Vagina (tissue), 2 donors: ENCODE measurements around the gene TOX3. TPM values are rescaled to one million over a fixed set of nuclear protein-coding genes. Genes with fewer than 3 reads are reported as not detected.

Experiments used
- DNase-seq, 2 donors: peaks; one replicate each; pipeline ENCODE4 v3.0.0-alpha.2; 2017; ENCODE audit errors: extremely low spot score in 2 of 2
- H3K27ac ChIP-seq: fragments of 200-600 bp; sonication (generic); one replicate; pipeline ENCODE4 v1.5.1; 2019
- H3K27me3 ChIP-seq: fragments of 200-600 bp; sonication (generic); one replicate; pipeline ENCODE4 v1.5.1; 2019
- H3K36me3 ChIP-seq, 2 donors: fragments of 200-600 bp; sonication (generic); one replicate each; pipeline ENCODE4 v1.5.1; 2017 to 2019
- H3K4me1 ChIP-seq: fragments of 200-600 bp; sonication (generic); one replicate; pipeline ENCODE4 v1.5.1; 2019
- H3K4me3 ChIP-seq, 2 donors: fragments of 200-600 bp; sonication (generic); 1 replicate in 1 of 2; 2 replicates in 1 of 2; pipeline ENCODE4 v1.5.1; 2016 to 2019
- H3K9me3 ChIP-seq: fragments of 200-600 bp; sonication (generic); one replicate; pipeline ENCODE4 v1.5.1; 2019
- POLR2A ChIP-seq, 2 donors: fragments of 450-650 bp; IDR thresholded peaks; one replicate each; pipeline ENCODE4 v1.6.1; 2017; ENCODE audit warnings: antibody characterized with exemption in 2 of 2, mild to moderate bottlenecking in 2 of 2, moderate library complexity in 2 of 2
- POLR2AphosphoS5 ChIP-seq, 2 donors: sonication (generic); formaldehyde crosslinking; IDR thresholded peaks; one replicate each; pipeline ENCODE4 v1.9.0; 2017; ENCODE audit warnings: antibody characterized with exemption in 2 of 2, mild to moderate bottlenecking in 2 of 2, low read depth in 1 of 2; ENCODE audit not compliant: insufficient read depth in 1 of 2
- intact Hi-C: fragments of 100-400 bp; cut with DNase I; formaldehyde crosslinking; loops from one replicate; pipeline ENCODE4 v1.15.1; 2023
- total RNA-seq: library from RNA; depleted of rRNA; stranded (reverse); fragments of >200 nt; gene quantifications from one replicate; pipeline ENCODE4 v1.2.3, GENCODE V29; 2016
- TF ChIP-seq, protein P1 (sequence below), 3 experiments: fragments of 450-650 bp in 2 of 3; fragments of 200-600 bp in 1 of 3; sonication (generic) in 1 of 3; IDR thresholded peaks; one replicate each; pipeline ENCODE4 v1.5.1; 2017 to 2019; ENCODE audit warnings: antibody characterized with exemption in 3 of 3, mild to moderate bottlenecking in 2 of 3, moderate library complexity in 2 of 3

Gene TOX3
- total RNA-seq, 1 donor from 2014 or later, result 1.2 TPM

DNA sequence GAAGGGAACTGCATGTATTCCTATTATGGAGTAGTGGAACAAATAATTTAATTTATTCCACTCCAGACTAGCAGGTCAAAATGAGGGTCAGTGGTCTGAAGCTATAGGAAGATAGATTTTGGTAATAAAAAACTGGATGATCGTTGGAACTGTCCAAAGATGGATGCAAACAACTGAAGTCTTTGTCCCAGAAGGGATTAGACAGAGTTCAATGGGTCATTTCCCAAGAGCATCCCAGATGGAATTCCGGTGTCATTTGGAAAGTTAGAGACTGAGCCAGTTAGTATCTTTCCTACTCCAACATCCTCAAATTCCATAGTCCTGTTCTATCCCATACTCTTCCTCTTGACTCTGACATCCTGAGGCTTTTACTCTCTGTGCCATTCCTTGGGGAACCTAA is 22.8 kb upstream of the TOX3 start:
- Histone ChIP-seq H3K4me3 (no peak overlapping the region), H3K27ac (no peak overlapping the region), H3K36me3 (no peaks in the 10 kb centered on the region), H3K27me3 (no peaks in the 10 kb centered on the region), H3K9me3 (no peaks in the 10 kb centered on the region), H3K4me1 (no peaks in the 10 kb centered on the region)
- no peak for DNase-seq
- intact Hi-C loops, result no loop called here
- TF ChIP-seq POLR2AphosphoS5 (IDR thresholded peaks at IDR 0.05; ENCODE audit: insufficient read depth in 1 of 2, low read depth in 1 of 2) (no peak), POLR2A (IDR thresholded peaks at IDR 0.05) (no peak)
- TF ChIP-seq, protein P1, sequence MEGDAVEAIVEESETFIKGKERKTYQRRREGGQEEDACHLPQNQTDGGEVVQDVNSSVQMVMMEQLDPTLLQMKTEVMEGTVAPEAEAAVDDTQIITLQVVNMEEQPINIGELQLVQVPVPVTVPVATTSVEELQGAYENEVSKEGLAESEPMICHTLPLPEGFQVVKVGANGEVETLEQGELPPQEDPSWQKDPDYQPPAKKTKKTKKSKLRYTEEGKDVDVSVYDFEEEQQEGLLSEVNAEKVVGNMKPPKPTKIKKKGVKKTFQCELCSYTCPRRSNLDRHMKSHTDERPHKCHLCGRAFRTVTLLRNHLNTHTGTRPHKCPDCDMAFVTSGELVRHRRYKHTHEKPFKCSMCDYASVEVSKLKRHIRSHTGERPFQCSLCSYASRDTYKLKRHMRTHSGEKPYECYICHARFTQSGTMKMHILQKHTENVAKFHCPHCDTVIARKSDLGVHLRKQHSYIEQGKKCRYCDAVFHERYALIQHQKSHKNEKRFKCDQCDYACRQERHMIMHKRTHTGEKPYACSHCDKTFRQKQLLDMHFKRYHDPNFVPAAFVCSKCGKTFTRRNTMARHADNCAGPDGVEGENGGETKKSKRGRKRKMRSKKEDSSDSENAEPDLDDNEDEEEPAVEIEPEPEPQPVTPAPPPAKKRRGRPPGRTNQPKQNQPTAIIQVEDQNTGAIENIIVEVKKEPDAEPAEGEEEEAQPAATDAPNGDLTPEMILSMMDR (IDR thresholded peaks at IDR 0.05), result no peak

DNA sequence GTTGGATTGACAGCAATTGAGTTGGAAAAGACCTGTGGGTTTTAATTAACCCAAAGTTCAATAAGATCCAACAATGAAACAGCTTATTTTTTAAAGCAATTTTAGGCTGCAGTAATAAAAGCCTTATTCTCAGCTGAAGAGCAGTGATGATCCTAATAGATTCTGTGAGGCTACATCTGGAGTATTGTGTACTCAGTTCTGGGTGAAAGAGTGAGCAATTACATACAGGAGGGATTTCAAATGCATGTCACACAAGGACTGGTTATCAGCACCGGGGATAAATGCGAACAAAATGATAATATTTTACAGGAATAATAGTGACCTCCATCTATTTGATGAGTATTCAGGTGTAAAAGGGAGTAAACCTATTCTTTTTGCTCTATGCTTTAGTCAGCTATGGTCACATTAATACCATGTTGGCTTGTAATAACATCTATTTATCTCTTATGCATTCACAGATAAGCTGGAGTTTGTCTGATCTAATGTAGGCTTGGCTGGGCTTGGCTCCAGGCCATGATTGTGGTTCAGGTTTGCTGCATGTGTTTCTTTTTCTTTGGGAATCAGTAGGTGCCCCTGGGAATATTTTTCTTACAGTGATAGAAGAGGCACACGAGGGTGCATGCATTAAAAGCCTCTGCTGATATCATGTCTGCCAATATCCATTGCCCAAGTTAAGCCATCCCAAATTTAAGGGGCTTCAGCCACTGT is 22.2 kb upstream of the TOX3 start:
- Histone ChIP-seq H3K36me3 (no peaks in the 10 kb centered on the region), H3K27ac (no peak overlapping the region), H3K4me3 (no peak overlapping the region), H3K27me3 (no peaks in the 10 kb centered on the region), H3K4me1 (no peaks in the 10 kb centered on the region), H3K9me3 (no peaks in the 10 kb centered on the region)
- no peak for DNase-seq
- TF ChIP-seq, protein P1 (IDR thresholded peaks at IDR 0.05), result no peak
- TF ChIP-seq POLR2AphosphoS5 (IDR thresholded peaks at IDR 0.05; ENCODE audit: insufficient read depth in 1 of 2, low read depth in 1 of 2) (no peak), POLR2A (IDR thresholded peaks at IDR 0.05) (no peak)
- intact Hi-C loops, result no loop called here

DNA sequence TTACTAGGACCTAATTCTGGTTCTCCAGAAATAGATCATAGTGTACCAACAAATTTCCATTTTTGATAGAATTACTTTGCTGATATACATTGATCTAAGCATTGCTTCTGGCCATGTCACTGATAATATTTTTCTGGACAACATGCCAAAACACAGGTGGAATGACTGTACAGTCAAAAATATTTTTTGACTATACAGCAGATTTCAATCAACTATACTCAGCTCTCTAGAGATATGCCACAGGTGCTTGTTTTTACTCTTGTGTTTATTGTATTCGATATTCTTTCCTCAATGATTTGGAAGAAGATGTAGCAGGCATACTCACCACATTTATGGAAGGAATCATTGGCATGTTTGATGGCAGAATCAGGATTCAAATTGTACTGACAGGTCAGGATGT is 21.6 kb upstream of the TOX3 start:
- Histone ChIP-seq H3K4me1 (no peaks in the 10 kb centered on the region), H3K9me3 (no peaks in the 10 kb centered on the region), H3K27me3 (no peaks in the 10 kb centered on the region), H3K36me3 (no peaks in the 10 kb centered on the region), H3K4me3 (no peak overlapping the region), H3K27ac (no peak overlapping the region)
- TF ChIP-seq, protein P1 (IDR thresholded peaks at IDR 0.05), result no peak
- TF ChIP-seq POLR2A (IDR thresholded peaks at IDR 0.05) (no peak), POLR2AphosphoS5 (IDR thresholded peaks at IDR 0.05; ENCODE audit: insufficient read depth in 1 of 2, low read depth in 1 of 2) (no peak)
- intact Hi-C loops, result no loop called here
- no peak for DNase-seq

DNA sequence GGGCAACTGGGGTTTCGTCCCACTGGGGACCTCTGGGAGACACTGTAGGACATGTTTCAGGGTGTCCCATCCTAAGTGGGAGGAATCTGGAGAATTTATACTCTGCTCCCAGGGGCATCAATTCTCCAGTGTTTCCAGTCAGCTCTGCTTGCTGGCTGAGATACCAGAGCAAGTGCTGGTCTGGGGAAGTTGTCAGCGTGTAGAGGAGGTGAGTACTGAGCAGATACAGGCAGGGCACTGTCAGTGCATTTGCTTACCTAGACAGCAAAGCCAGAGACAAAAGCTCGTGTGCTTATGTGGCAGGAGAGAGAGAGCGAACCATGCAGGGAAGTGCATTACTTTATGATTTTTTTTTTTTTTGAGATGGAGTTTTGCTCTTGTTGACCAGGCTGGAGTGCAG is 20.2 kb upstream of the TOX3 start:
- Histone ChIP-seq H3K36me3 (no peaks in the 10 kb centered on the region), H3K27me3 (no peaks in the 10 kb centered on the region), H3K4me3 (no peak overlapping the region), H3K9me3 (no peaks in the 10 kb centered on the region), H3K4me1 (no peaks in the 10 kb centered on the region), H3K27ac (no peak overlapping the region)
- intact Hi-C loops, result no loop called here
- no peak for TF ChIP-seq POLR2A (IDR thresholded peaks at IDR 0.05)
- TF ChIP-seq, protein P1 (IDR thresholded peaks at IDR 0.05), result no peak
- no peak for TF ChIP-seq POLR2AphosphoS5 (IDR thresholded peaks at IDR 0.05; ENCODE audit: insufficient read depth in 1 of 2, low read depth in 1 of 2)
- DNase-seq, result no peak

DNA sequence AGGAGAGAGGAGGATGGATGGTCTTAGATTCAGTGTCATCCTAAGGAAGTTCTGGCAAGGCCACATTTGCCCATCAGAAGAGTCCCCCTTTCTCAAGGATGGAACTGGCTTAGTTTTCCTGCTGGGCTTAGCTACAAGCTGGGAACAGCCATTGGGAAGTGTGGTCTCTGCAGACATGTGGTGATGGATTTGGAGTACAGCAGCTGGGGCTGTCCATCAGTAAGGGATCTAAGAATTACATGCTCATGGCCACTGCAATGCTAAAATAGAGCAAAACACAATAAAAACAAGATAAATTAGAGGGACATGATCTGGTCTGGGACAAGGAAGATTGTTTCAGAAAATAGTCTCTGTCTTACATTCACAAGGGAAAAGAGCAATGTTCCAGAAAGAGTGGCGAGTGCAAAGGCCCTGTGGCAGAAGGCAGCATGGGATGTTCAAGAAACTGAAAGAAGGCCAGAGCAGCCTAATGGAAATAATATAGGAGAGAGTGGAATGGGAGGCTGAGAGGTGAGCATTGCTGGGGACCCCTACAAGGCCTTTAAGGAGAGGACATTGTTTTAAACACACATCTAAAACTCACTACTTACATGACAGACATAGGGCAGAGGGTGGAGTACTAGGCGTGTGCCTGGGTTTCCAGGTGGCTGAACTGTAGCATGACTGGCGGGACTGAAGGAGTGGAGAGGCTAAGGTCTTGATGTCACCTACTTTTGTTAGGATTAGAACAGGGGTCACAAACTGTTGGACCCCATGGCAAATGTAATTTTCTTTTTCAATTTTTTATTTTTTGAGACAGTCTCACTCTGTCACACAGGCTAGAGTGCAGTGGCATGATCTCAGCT is 17.0 kb upstream of the TOX3 start:
- no peaks in the 10 kb centered on the region for H3K27me3 ChIP-seq
- no peaks in the 10 kb centered on the region for H3K4me1 ChIP-seq
- H3K9me3 ChIP-seq, result no peaks in the 10 kb centered on the region
- intact Hi-C loops, result no loop called here
- no peak for DNase-seq
- TF ChIP-seq, protein P1 (IDR thresholded peaks at IDR 0.05), result no peak
- TF ChIP-seq POLR2AphosphoS5 (IDR thresholded peaks at IDR 0.05; ENCODE audit: insufficient read depth in 1 of 2, low read depth in 1 of 2) (no peak), POLR2A (IDR thresholded peaks at IDR 0.05) (no peak)
- no peak overlapping the region for H3K4me3 ChIP-seq
- no peaks in the 10 kb centered on the region for H3K36me3 ChIP-seq
- no peak overlapping the region for H3K27ac ChIP-seq
